ENCODE results near the gene CC2D1A. TPM values are rescaled to one million over a fixed set of nuclear protein-coding genes. Genes with fewer than 3 reads are reported as not detected.

Gene CC2D1A
- total RNA-seq, 1 donor from 2014 or later = 35.4 TPM

GRCh38 chr19:13908674-13909073 lies 2.7 kb downstream of the CC2D1A start:
- no peak for DNase-seq (ENCODE audit: extremely low spot score, unreplicated experiment)
- H3K9me3 Mint-ChIP-seq = no peaks in the 10 kb centered on the region
- H3K27me3 Mint-ChIP-seq = no peaks in the 10 kb centered on the region
- no peak overlapping the region for H3K4me3 Mint-ChIP-seq
- H3K4me1 Mint-ChIP-seq (ENCODE audit: unreplicated experiment) = no peaks in the 10 kb centered on the region
- H3K27ac Mint-ChIP-seq = no peak overlapping the region
- TF ChIP-seq CTCF (conservative IDR thresholded peaks at IDR 0.05) = no peak
- peaks cover 4% of the 10 kb centered on the region for H3K36me3 Mint-ChIP-seq

GRCh38 chr19:13909430-13909829 lies 3.4 kb downstream of the CC2D1A start:
- no peaks in the 10 kb centered on the region for H3K27me3 Mint-ChIP-seq
- H3K27ac Mint-ChIP-seq = no peak overlapping the region
- H3K9me3 Mint-ChIP-seq = no peaks in the 10 kb centered on the region
- H3K4me3 Mint-ChIP-seq = no peak overlapping the region
- peaks cover 4% of the 10 kb centered on the region for H3K36me3 Mint-ChIP-seq
- H3K4me1 Mint-ChIP-seq (ENCODE audit: unreplicated experiment) = no peaks in the 10 kb centered on the region
- TF ChIP-seq CTCF (conservative IDR thresholded peaks at IDR 0.05) = no peak
- DNase-seq (ENCODE audit: extremely low spot score, unreplicated experiment) = no peak

GRCh38 chr19:13913352-13913751 lies 7.4 kb downstream of the CC2D1A start:
- Mint-ChIP-seq H3K4me1 (ENCODE audit: unreplicated experiment) (no peaks in the 10 kb centered on the region), H3K36me3 (peaks cover 4% of the 10 kb centered on the region), H3K27me3 (no peaks in the 10 kb centered on the region), H3K4me3 (no peak overlapping the region), H3K27ac (no peak overlapping the region), H3K9me3 (no peaks in the 10 kb centered on the region)
- DNase-seq (ENCODE audit: extremely low spot score, unreplicated experiment) = no peak
- TF ChIP-seq CTCF (conservative IDR thresholded peaks at IDR 0.05) = no peak

- no peaks in the 10 kb centered on the region for H3K9me3 Mint-ChIP-seq
- no peaks in the 10 kb centered on the region for H3K27me3 Mint-ChIP-seq
- H3K27ac Mint-ChIP-seq = no peak overlapping the region
- H3K4me1 Mint-ChIP-seq (ENCODE audit: unreplicated experiment) = no peaks in the 10 kb centered on the region
- no peak overlapping the region for H3K4me3 Mint-ChIP-seq
- DNase-seq (ENCODE audit: extremely low spot score, unreplicated experiment) = no peak
- no peak for TF ChIP-seq CTCF (conservative IDR thresholded peaks at IDR 0.05)
- peaks cover 4% of the 10 kb centered on the region for H3K36me3 Mint-ChIP-seq
These were observed 8.8 kb downstream of the CC2D1A start for GRCh38 chr19:13914777-13915176.

- DNase-seq (ENCODE audit: extremely low spot score, unreplicated experiment) = no peak
- H3K27ac Mint-ChIP-seq = no peak overlapping the region
- TF ChIP-seq CTCF (conservative IDR thresholded peaks at IDR 0.05) = no peak
- H3K27me3 Mint-ChIP-seq = no peaks in the 10 kb centered on the region
- H3K4me3 Mint-ChIP-seq = no peak overlapping the region
- no peaks in the 10 kb centered on the region for H3K4me1 Mint-ChIP-seq (ENCODE audit: unreplicated experiment)
- peaks cover 18% of the 10 kb centered on the region for H3K36me3 Mint-ChIP-seq
- no peaks in the 10 kb centered on the region for H3K9me3 Mint-ChIP-seq
These were observed 11.9 kb downstream of the CC2D1A start for GRCh38 chr19:13917888-13918406.
